Endothelial cell of umbilical vein (primary cell): ENCODE results near the gene ATP5PO.

Source experiments
- EZH2 ChIP-seq: IDR thresholded peaks from 2 replicates; pipeline ENCODE4 v1.6.1; 2012; ENCODE audit warnings: borderline replicate concordance, low read depth, mild to moderate bottlenecking, moderate library complexity, low read length, inconsistent platforms; ENCODE audit not compliant: severe bottlenecking
- FOS ChIP-seq: IDR thresholded peaks from 2 replicates; pipeline ENCODE4 v1.6.1; 2011; ENCODE audit warnings: mild to moderate bottlenecking, low read length, moderate library complexity, borderline replicate concordance; ENCODE audit not compliant: insufficient read depth
- JUN ChIP-seq: IDR thresholded peaks from 2 replicates; pipeline ENCODE4 v1.6.1; 2011; ENCODE audit warnings: borderline replicate concordance, low read depth; ENCODE audit not compliant: insufficient read length, insufficient read depth
- POLR2A ChIP-seq: IDR thresholded peaks from 2 replicates; pipeline ENCODE4 v1.6.1; 2012; ENCODE audit warnings: low read depth, mild to moderate bottlenecking, control low read depth, low read length
- POLR2AphosphoS5 ChIP-seq: IDR thresholded peaks from 2 replicates; pipeline ENCODE4 v1.6.1; 2012; ENCODE audit warnings: low read depth, mild to moderate bottlenecking, control low read depth, low read length, moderate library complexity; ENCODE audit not compliant: insufficient read depth
- TF ChIP-seq, protein P1 (sequence below), 2 donors: IDR thresholded peaks; 1 replicate in 1 of 2; 2 replicates in 1 of 2; pipeline ENCODE4 v1.5.1; 2011; ENCODE audit warnings: low read length in 2 of 2, mild to moderate bottlenecking in 2 of 2, moderate library complexity in 2 of 2, control low read depth in 1 of 2, inconsistent platforms in 1 of 2, low read depth in 1 of 2; ENCODE audit not compliant: insufficient read depth in 1 of 2; ENCODE audit errors: extremely low read depth in 1 of 2
- TF ChIP-seq, protein P2 (sequence below): IDR thresholded peaks from 2 replicates; pipeline ENCODE4 v1.6.1; 2011; ENCODE audit not compliant: insufficient read depth, insufficient read length

DNA sequence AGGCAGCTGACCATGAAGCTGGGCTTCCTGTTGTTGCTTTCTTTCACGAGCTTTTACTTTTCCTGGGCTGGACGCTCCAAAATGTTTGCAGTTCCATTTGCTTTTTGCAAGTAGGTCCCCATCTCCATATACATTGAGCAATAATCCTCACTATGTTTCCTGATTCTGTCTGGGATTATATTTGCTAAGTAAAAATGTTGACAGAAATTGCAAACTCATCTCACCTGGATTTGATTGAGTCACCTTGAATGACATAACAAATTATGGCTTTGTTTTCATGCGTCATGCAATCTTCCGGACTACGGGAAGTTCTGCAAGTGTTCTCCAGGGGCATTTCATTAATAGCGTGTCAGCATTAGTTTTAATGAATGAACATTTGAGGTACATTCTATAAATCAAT, 18.9 kb downstream of the ATP5PO start:
- TF ChIP-seq, protein P1, sequence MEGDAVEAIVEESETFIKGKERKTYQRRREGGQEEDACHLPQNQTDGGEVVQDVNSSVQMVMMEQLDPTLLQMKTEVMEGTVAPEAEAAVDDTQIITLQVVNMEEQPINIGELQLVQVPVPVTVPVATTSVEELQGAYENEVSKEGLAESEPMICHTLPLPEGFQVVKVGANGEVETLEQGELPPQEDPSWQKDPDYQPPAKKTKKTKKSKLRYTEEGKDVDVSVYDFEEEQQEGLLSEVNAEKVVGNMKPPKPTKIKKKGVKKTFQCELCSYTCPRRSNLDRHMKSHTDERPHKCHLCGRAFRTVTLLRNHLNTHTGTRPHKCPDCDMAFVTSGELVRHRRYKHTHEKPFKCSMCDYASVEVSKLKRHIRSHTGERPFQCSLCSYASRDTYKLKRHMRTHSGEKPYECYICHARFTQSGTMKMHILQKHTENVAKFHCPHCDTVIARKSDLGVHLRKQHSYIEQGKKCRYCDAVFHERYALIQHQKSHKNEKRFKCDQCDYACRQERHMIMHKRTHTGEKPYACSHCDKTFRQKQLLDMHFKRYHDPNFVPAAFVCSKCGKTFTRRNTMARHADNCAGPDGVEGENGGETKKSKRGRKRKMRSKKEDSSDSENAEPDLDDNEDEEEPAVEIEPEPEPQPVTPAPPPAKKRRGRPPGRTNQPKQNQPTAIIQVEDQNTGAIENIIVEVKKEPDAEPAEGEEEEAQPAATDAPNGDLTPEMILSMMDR (IDR thresholded peaks at IDR 0.05; ENCODE audit: extremely low read depth in 1 of 2, insufficient read depth in 1 of 2, low read depth in 1 of 2, low read length in 2 of 2) = no peak
- TF ChIP-seq POLR2AphosphoS5 = no peak
- TF ChIP-seq POLR2A = no peak
- TF ChIP-seq, protein P2, sequence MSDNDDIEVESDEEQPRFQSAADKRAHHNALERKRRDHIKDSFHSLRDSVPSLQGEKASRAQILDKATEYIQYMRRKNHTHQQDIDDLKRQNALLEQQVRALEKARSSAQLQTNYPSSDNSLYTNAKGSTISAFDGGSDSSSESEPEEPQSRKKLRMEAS = no peak
- no peak for TF ChIP-seq FOS
- TF ChIP-seq EZH2 = no peak
- no peak for TF ChIP-seq JUN
